ENCODE results near the gene TRPM5. TPM values are rescaled to one million over a fixed set of nuclear protein-coding genes. Genes with fewer than 3 reads are reported as not detected.

Gene TRPM5
- total and polyA plus RNA-seq, 2 experiments from 2014 or later = not detected

DNA sequence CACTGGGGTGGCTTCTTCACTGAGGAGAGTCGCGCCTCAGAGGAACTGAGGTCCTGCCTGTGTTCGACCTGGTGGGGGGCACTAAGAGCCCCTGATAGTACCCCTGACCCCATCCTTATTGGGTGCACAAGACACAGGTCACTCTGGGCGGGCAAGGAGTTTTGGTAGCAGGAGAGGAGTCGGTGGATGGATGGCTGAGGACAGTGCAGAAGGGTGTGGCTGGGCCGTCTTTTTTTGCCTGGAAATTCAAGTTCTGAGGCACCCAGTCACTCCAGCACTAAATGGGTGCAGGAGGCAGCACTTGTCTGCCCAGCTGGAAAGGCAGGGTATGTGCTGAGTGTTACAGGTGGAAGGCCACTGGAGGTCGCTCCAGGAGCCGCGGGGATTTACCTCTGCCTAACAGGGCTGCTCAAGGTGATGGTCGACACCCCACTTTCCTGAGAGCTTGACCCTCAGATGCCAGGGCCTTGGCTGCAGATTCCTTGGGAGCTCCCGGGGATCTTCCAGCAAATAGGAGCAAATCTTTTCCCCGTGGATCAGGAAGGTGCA is 42.8 kb downstream of the TRPM5 start:
- Histone ChIP-seq H3K9me2 (ENCODE audit: insufficient read depth) (no peaks in the 10 kb centered on the region), H3K36me3 (ENCODE audit: insufficient read depth) (no peaks in the 10 kb centered on the region; the same call in 1 of the 2 replicates), H3K79me2 (replicated peaks; ENCODE audit: insufficient read depth) (peaks cover 12% of the 10 kb centered on the region), H3K27me3 (ENCODE audit: insufficient read depth) (no peaks in the 10 kb centered on the region), H3K4me1 (ENCODE audit: insufficient read depth) (peaks cover 6% of the 10 kb centered on the region; the same call in 1 of the 2 replicates), H3K27ac (ENCODE audit: low read depth) (no peak overlapping the region), H3K4me2 (peak overlapping the region; percentile 95), H3F3A (replicated peaks; ENCODE audit: low read depth) (no peaks in the 10 kb centered on the region), H4K20me1 (replicated peaks; ENCODE audit: insufficient read depth) (no peaks in the 10 kb centered on the region), H2AFZ (no peak overlapping the region), H3K4me3 (peak overlapping the region; percentile 96)
- Mint-ChIP-seq H3K4me3 (peak overlapping the region; percentile 89), H3K27ac (peak overlapping the region; percentile 91), H3K27me3 (ENCODE audit: insufficient read depth, low read depth, poor library complexity) (peaks cover 17% of the 10 kb centered on the region), H3K36me3 (ENCODE audit: low read depth) (peaks cover 19% of the 10 kb centered on the region; the same call in 2 of the 3 replicates), H3K9me3 (no peaks in the 10 kb centered on the region), H3K4me1 (peaks cover 3% of the 10 kb centered on the region; the same call in 2 of the 3 replicates)
- ATAC-seq (no peak), DNase-seq (ENCODE audit: low spot score) (no peak)
- TF ChIP-seq NANOG (IDR thresholded peaks at IDR 0.05; ENCODE audit: borderline replicate concordance) (no peak), EZH2phosphoT487 (IDR thresholded peaks at IDR 0.05; ENCODE audit: unreplicated experiment) (no peak), EZH2 (IDR thresholded peaks at IDR 0.05; ENCODE audit: low read depth, unreplicated experiment) (no peak)
- TF ChIP-seq, protein P1, sequence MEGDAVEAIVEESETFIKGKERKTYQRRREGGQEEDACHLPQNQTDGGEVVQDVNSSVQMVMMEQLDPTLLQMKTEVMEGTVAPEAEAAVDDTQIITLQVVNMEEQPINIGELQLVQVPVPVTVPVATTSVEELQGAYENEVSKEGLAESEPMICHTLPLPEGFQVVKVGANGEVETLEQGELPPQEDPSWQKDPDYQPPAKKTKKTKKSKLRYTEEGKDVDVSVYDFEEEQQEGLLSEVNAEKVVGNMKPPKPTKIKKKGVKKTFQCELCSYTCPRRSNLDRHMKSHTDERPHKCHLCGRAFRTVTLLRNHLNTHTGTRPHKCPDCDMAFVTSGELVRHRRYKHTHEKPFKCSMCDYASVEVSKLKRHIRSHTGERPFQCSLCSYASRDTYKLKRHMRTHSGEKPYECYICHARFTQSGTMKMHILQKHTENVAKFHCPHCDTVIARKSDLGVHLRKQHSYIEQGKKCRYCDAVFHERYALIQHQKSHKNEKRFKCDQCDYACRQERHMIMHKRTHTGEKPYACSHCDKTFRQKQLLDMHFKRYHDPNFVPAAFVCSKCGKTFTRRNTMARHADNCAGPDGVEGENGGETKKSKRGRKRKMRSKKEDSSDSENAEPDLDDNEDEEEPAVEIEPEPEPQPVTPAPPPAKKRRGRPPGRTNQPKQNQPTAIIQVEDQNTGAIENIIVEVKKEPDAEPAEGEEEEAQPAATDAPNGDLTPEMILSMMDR (conservative IDR thresholded peaks at IDR 0.05; ENCODE audit: low read depth in 2 of 2) = peak; percentile 30 to 31; a peak in 3 of 4 replicates

GRCh38 chr11:2400762-2401435 is 43.4 kb downstream of the TRPM5 start:
- Mint-ChIP-seq H3K27ac (peak overlapping the region; percentile 91; the same call in 1 of the 2 replicates), H3K36me3 (ENCODE audit: low read depth) (peaks cover 19% of the 10 kb centered on the region; the same call in 2 of the 3 replicates)
- no peak for TF ChIP-seq ZNF114 (CRISPR knock-in tag; IDR thresholded peaks at IDR 0.05)
- no peak for TF ChIP-seq REST (IDR thresholded peaks at IDR 0.05; ENCODE audit: unreplicated experiment)
- TF ChIP-seq, protein P2, sequence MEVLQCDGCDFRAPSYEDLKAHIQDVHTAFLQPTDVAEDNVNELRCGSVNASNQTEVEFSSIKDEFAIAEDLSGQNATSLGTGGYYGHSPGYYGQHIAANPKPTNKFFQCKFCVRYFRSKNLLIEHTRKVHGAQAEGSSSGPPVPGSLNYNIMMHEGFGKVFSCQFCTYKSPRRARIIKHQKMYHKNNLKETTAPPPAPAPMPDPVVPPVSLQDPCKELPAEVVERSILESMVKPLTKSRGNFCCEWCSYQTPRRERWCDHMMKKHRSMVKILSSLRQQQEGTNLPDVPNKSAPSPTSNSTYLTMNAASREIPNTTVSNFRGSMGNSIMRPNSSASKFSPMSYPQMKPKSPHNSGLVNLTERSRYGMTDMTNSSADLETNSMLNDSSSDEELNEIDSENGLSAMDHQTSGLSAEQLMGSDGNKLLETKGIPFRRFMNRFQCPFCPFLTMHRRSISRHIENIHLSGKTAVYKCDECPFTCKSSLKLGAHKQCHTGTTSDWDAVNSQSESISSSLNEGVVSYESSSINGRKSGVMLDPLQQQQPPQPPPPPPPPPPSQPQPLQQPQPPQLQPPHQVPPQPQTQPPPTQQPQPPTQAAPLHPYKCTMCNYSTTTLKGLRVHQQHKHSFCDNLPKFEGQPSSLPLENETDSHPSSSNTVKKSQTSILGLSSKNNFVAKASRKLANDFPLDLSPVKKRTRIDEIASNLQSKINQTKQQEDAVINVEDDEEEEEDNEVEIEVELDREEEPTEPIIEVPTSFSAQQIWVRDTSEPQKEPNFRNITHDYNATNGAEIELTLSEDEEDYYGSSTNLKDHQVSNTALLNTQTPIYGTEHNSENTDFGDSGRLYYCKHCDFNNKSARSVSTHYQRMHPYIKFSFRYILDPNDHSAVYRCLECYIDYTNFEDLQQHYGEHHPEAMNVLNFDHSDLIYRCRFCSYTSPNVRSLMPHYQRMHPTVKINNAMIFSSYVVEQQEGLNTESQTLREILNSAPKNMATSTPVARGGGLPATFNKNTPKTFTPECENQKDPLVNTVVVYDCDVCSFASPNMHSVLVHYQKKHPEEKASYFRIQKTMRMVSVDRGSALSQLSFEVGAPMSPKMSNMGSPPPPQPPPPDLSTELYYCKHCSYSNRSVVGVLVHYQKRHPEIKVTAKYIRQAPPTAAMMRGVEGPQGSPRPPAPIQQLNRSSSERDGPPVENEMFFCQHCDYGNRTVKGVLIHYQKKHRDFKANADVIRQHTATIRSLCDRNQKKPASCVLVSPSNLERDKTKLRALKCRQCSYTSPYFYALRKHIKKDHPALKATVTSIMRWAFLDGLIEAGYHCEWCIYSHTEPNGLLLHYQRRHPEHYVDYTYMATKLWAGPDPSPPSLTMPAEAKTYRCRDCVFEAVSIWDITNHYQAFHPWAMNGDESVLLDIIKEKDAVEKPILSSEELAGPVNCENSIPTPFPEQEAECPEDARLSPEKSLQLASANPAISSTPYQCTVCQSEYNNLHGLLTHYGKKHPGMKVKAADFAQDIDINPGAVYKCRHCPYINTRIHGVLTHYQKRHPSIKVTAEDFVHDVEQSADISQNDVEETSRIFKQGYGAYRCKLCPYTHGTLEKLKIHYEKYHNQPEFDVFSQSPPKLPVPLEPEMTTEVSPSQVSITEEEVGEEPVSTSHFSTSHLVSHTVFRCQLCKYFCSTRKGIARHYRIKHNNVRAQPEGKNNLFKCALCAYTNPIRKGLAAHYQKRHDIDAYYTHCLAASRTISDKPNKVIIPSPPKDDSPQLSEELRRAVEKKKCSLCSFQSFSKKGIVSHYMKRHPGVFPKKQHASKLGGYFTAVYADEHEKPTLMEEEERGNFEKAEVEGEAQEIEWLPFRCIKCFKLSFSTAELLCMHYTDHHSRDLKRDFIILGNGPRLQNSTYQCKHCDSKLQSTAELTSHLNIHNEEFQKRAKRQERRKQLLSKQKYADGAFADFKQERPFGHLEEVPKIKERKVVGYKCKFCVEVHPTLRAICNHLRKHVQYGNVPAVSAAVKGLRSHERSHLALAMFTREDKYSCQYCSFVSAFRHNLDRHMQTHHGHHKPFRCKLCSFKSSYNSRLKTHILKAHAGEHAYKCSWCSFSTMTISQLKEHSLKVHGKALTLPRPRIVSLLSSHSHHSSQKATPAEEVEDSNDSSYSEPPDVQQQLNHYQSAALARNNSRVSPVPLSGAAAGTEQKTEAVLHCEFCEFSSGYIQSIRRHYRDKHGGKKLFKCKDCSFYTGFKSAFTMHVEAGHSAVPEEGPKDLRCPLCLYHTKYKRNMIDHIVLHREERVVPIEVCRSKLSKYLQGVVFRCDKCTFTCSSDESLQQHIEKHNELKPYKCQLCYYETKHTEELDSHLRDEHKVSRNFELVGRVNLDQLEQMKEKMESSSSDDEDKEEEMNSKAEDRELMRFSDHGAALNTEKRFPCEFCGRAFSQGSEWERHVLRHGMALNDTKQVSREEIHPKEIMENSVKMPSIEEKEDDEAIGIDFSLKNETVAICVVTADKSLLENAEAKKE (CRISPR knock-in tag; IDR thresholded peaks at IDR 0.05) = no peak
- no peak for TF ChIP-seq EZH2 (IDR thresholded peaks at IDR 0.05; ENCODE audit: low read depth, unreplicated experiment)
- no peak for TF ChIP-seq ZNF331 (CRISPR knock-in tag; IDR thresholded peaks at IDR 0.05; ENCODE audit: low read depth)

More at GRCh38 chr11:2400762-2401435, 43.4 kb downstream of the TRPM5 start:
- H3K27ac ChIP-seq (ENCODE audit: low read depth) = peak overlapping the region; percentile 57; the same call in 1 of the 2 replicates
- H3K9me2 ChIP-seq (ENCODE audit: insufficient read depth) = no peaks in the 10 kb centered on the region
- peaks cover 16% of the 10 kb centered on the region for H3K27me3 Mint-ChIP-seq (ENCODE audit: insufficient read depth, low read depth, poor library complexity)
- no peaks in the 10 kb centered on the region for H3F3A ChIP-seq (replicated peaks; ENCODE audit: low read depth)
- peak overlapping the region; percentile 34 for H2AFZ ChIP-seq
- peak overlapping the region; percentile 89 for H3K4me3 Mint-ChIP-seq
- DNase-seq (ENCODE audit: low spot score) (no peak), ATAC-seq (no peak)
- H3K4me2 ChIP-seq = peak overlapping the region; percentile 95
- H3K36me3 ChIP-seq (ENCODE audit: insufficient read depth) = no peaks in the 10 kb centered on the region; the same call in 1 of the 2 replicates
- H3K27me3 ChIP-seq (ENCODE audit: insufficient read depth) = no peaks in the 10 kb centered on the region
- no peaks in the 10 kb centered on the region for H4K20me1 ChIP-seq (replicated peaks; ENCODE audit: insufficient read depth)
- no peaks in the 10 kb centered on the region for H3K9me3 Mint-ChIP-seq
- peaks cover 6% of the 10 kb centered on the region; the same call in 1 of the 2 replicates for H3K4me1 ChIP-seq (ENCODE audit: insufficient read depth)
- peak overlapping the region; percentile 96 for H3K4me3 ChIP-seq
- H3K79me2 ChIP-seq (replicated peaks; ENCODE audit: insufficient read depth) = peaks cover 12% of the 10 kb centered on the region
- H3K4me1 Mint-ChIP-seq = peaks cover 3% of the 10 kb centered on the region; the same call in 2 of the 3 replicates

Data from GM23338 (cell line).